GM12892 (cell line): ENCODE data around the gene HIVEP3.

ENCODE experiments used
- POLR2A ChIP-seq: IDR thresholded peaks from 2 replicates; pipeline ENCODE4 v1.6.1; 2011; ENCODE audit warnings: low read depth, low read length, control low read depth
- POLR2AphosphoS5 ChIP-seq: IDR thresholded peaks from 2 replicates; pipeline ENCODE4 v1.6.1; 2011; ENCODE audit warnings: low read depth, low read length, control low read depth
- TAF1 ChIP-seq: IDR thresholded peaks from 2 replicates; pipeline ENCODE4 v1.6.1; 2011; ENCODE audit warnings: low read depth, mild to moderate bottlenecking, control low read depth, low read length, borderline replicate concordance

- TF ChIP-seq POLR2AphosphoS5: no peak
- no peak for TF ChIP-seq POLR2A
- no peak for TF ChIP-seq TAF1
Observed at GRCh38 chr1:41607808-41608207, 310.9 kb downstream of the HIVEP3 start.
